Large intestine (tissue), 3 donors: ENCODE measurements around the gene NAGLU. TPM values are rescaled to one million over a fixed set of nuclear protein-coding genes. Genes with fewer than 3 reads are reported as not detected.
"Not testable (repeated sequence)": the region's sequence is repeated elsewhere in the genome, so short reads cannot be mapped to it uniquely, and the experiment has no call there.

Experiments
- DNase-seq, 2 donors: peaks; one replicate each; pipeline versions ENCODE4 v3.0.0 to v3.0.0-alpha.2; 2013
- H3K27ac ChIP-seq: one replicate; pipeline ENCODE4 v1.5.1; 2013; ENCODE audit warnings: low read length
- H3K27me3 ChIP-seq: 2 replicates; pipeline ENCODE4 v1.6.1; 2013; ENCODE audit warnings: low read length; ENCODE audit not compliant: control insufficient read depth, insufficient read depth
- H3K36me3 ChIP-seq: 2 replicates; pipeline ENCODE4 v1.6.1; 2013; ENCODE audit warnings: low read length; ENCODE audit not compliant: control insufficient read depth, insufficient read depth
- H3K4me1 ChIP-seq: one replicate; pipeline ENCODE4 v1.6.1; 2013; ENCODE audit warnings: low read length; ENCODE audit not compliant: control insufficient read depth, insufficient read depth
- H3K4me3 ChIP-seq: one replicate; pipeline ENCODE4 v1.5.1; 2013; ENCODE audit warnings: low read length
- H3K9me3 ChIP-seq: one replicate; pipeline ENCODE4 v1.6.1; 2013; ENCODE audit warnings: mild to moderate bottlenecking, low read depth, low read length, moderate library complexity; ENCODE audit not compliant: control insufficient read depth
- WGBS: methylation state at CpG from one replicate; pipeline ENCODE4 v1.1.5; 2013; ENCODE audit warnings: low lambda C conversion rate; ENCODE audit not compliant: insufficient coverage; 5-methylcytosine and 5-hydroxymethylcytosine counted together
- polyA plus RNA-seq: library from polyadenylated mRNA; unstranded; fragments of 120-200 nt; gene quantifications from one replicate; pipeline ENCODE4 v1.2.1, GENCODE V29; 2013

NAGLU gene
- polyA plus RNA-seq, 1 donor, result 32.9 TPM

- no peaks in the 10 kb centered on the region for H3K36me3 ChIP-seq
- H3K27ac ChIP-seq, result peak overlapping the region; percentile 90
- no peaks in the 10 kb centered on the region for H3K9me3 ChIP-seq
- H3K4me1 ChIP-seq, result peaks cover 29% of the 10 kb centered on the region
- H3K4me3 ChIP-seq, result no peak overlapping the region
- WGBS, result no CpG with 5 or more reads among the region's 2 CpGs
- H3K27me3 ChIP-seq, result no peaks in the 10 kb centered on the region
- peak in 1 of 2 donors; percentile 34 for DNase-seq
Measured at GRCh38 chr17:42530952-42531454, 5.0 kb upstream of the NAGLU start.

DNA sequence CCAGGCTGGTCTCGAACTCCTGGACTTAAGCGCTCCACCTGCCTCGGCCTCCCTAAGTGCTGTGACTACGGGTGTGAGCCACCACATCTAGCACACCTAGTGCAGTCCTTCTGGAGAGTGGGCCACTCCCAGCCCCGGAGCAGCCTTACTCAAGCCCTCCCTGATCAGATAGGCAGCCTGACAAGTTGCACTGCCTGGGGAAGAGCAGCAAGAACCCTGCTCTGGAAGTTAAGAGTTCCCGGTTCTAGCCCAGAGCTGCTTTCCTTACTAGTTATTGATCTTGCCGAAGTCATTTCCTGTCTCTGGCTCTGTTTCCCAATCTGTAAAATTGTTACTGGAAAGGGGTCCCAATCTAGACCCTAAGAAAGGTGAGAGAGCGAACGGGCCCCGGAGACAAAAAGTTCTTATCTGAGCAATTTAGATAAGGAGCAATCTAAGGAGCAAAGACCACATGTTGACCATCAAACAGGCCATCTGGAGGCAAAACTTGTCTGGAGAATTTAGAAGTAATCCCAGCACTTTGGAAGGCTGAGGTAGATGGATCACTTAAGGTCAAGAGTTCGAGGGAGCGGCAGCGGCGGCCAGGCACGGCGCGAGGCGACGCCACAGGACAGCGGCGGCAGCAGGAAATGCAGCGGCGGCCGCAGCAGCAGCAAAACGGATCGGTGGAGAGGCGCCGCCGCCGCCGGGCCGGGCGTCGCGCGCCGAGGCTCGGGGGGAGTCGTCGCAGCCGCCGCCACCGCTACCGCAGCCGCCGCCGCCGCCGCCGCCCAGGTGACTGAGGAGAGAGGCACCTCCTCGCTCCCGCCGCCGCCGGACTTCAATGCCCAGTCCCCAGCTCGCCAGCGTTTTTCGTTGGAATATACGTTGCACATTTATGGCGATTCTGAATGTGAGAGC lies 4.3 kb upstream of the NAGLU start:
- Histone ChIP-seq H3K27me3 (no peaks in the 10 kb centered on the region), H3K4me1 (peaks cover 29% of the 10 kb centered on the region), H3K27ac (peak overlapping the region; percentile 90), H3K9me3 (no peaks in the 10 kb centered on the region), H3K36me3 (no peaks in the 10 kb centered on the region), H3K4me3 (peak overlapping the region; percentile 63)
- WGBS, result no CpG with 5 or more reads among the region's 60 CpGs
- DNase-seq, result peak; percentile 75 to 88

GRCh38 chr17:42535155-42536047 lies 640 bp upstream of the NAGLU start:
- H3K9me3 ChIP-seq, result no peaks in the 10 kb centered on the region
- peak overlapping the region; percentile 68 for H3K27ac ChIP-seq
- no peaks in the 10 kb centered on the region for H3K27me3 ChIP-seq
- peaks cover 14% of the 10 kb centered on the region for H3K36me3 ChIP-seq
- peak overlapping the region; percentile 54 for H3K4me3 ChIP-seq
- H3K4me1 ChIP-seq, result peaks cover 29% of the 10 kb centered on the region
- no peak for DNase-seq
- no CpG with 5 or more reads among the region's 26 CpGs for WGBS

DNA sequence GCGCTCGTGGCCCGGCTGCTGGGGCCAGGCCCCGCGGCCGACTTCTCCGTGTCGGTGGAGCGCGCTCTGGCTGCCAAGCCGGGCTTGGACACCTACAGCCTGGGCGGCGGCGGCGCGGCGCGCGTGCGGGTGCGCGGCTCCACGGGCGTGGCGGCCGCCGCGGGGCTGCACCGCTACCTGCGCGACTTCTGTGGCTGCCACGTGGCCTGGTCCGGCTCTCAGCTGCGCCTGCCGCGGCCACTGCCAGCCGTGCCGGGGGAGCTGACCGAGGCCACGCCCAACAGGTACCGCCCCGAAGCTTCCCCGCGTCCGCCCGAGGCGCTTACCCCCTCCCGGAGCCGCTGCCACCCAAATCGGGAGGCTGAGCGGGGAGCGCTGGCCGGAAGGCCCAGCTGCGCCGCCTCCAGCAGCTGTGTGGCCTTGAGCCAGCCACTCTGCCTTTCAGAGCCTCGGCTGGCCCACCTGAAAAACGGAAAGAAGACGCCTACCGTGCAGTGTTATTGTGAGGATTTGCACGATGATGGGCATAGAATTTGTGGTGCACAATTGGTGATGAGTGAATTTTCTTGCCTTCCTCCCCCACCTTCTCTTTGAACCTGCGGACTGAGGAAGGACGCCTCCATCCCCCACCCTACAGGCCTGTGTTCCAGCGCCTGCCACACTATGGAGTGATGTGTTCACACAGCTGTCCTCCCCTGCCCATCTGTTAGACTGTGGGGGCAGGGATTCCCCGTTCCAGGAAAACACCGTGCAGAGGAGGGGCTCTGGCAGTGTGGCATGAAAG lies 523 bp downstream of the NAGLU start:
- peaks cover 19% of the 10 kb centered on the region for H3K36me3 ChIP-seq
- no peaks in the 10 kb centered on the region for H3K27me3 ChIP-seq
- peak overlapping the region; percentile 95 for H3K4me3 ChIP-seq
- peaks cover 27% of the 10 kb centered on the region for H3K4me1 ChIP-seq
- DNase-seq, result peak; percentile 64 to 78
- H3K9me3 ChIP-seq, result no peaks in the 10 kb centered on the region
- WGBS, result no CpG with 5 or more reads among the region's 65 CpGs
- peak overlapping the region; percentile 66 for H3K27ac ChIP-seq

GRCh38 chr17:42537156-42537805 lies 1.2 kb downstream of the NAGLU start:
- H3K27me3 ChIP-seq, result no peaks in the 10 kb centered on the region
- H3K27ac ChIP-seq, result peak overlapping the region; percentile 66
- H3K4me3 ChIP-seq, result peak overlapping the region; percentile 95
- H3K36me3 ChIP-seq, result peaks cover 20% of the 10 kb centered on the region
- H3K9me3 ChIP-seq, result no peaks in the 10 kb centered on the region
- DNase-seq, result peak in 1 of 2 donors; percentile 28
- WGBS, result no CpG with 5 or more reads among the region's 31 CpGs
- peaks cover 29% of the 10 kb centered on the region for H3K4me1 ChIP-seq

- no CpG with 5 or more reads among the region's 5 CpGs for WGBS
- peaks cover 27% of the 10 kb centered on the region for H3K36me3 ChIP-seq
- H3K4me1 ChIP-seq, result peaks cover 32% of the 10 kb centered on the region
- H3K27ac ChIP-seq, result no peak overlapping the region
- no peaks in the 10 kb centered on the region for H3K9me3 ChIP-seq
- no peak overlapping the region for H3K4me3 ChIP-seq
- H3K27me3 ChIP-seq, result no peaks in the 10 kb centered on the region
- no peak for DNase-seq
Measured at GRCh38 chr17:42537826-42538451, 1.9 kb downstream of the NAGLU start.

DNA sequence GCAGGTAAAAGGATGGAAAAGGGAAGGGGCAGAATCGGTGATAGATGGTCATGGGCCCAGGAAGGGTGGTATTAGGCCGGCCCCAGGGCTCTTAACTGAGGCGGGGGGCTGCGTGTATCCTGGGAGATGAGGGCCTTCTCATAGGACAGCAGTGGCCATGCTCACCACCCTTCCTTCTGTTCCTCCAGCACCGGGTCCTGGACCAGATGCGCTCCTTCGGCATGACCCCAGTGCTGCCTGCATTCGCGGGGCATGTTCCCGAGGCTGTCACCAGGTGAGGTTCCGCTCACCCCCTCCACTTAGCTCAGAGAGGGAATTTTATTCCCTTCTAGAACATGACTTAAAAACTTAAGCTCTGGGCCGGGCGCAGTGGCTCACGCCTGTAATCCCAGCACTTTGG lies 2.4 kb downstream of the NAGLU start:
- no peak overlapping the region for H3K4me3 ChIP-seq
- H3K4me1 ChIP-seq, result peaks cover 32% of the 10 kb centered on the region
- DNase-seq, result no peak
- H3K27ac ChIP-seq, result no peak overlapping the region
- H3K36me3 ChIP-seq, result peaks cover 32% of the 10 kb centered on the region
- H3K27me3 ChIP-seq, result no peaks in the 10 kb centered on the region
- H3K9me3 ChIP-seq, result no peaks in the 10 kb centered on the region
- WGBS, result no CpG with 5 or more reads among the region's 14 CpGs

GRCh38 chr17:42540558-42540957 lies 4.5 kb downstream of the NAGLU start:
- WGBS, result no CpG with 5 or more reads among the region's 4 CpGs
- Histone ChIP-seq H3K4me1 (peaks cover 26% of the 10 kb centered on the region), H3K36me3 (peaks cover 43% of the 10 kb centered on the region), H3K27ac (peak overlapping the region; percentile 81)
- not testable (repeated sequence) for DNase-seq, H3K4me3 ChIP-seq, H3K27me3 ChIP-seq, H3K9me3 ChIP-seq
